Activated CD8-positive, alpha-beta memory T cell treated with anti-CD3 and anti-CD28 coated beads, Interleukin-2, amount 50 U/mL, for 24 hours (primary cell): ENCODE results near the gene NUCKS1.

ENCODE experiments used
- DNase-seq: peaks from one replicate; pipeline ENCODE4 v3.0.0-alpha.2; 2020; ENCODE audit errors: extremely low read depth

NUCKS1 gene

GRCh38 chr1:205770618-205771017 is 20.6 kb upstream of the NUCKS1 start:
- no peak for DNase-seq

- DNase-seq, result no peak
Measured at GRCh38 chr1:205769641-205770365, 19.8 kb upstream of the NUCKS1 start.

- no peak for DNase-seq
Measured at GRCh38 chr1:205767248-205767647, 17.3 kb upstream of the NUCKS1 start.

GRCh38 chr1:205766570-205766969 is 16.6 kb upstream of the NUCKS1 start:
- no peak for DNase-seq

- DNase-seq, result no peak
Measured at GRCh38 chr1:205766038-205766437, 16.1 kb upstream of the NUCKS1 start.

GRCh38 chr1:205764578-205764977 is 14.6 kb upstream of the NUCKS1 start:
- no peak for DNase-seq

- no peak for DNase-seq
Measured at GRCh38 chr1:205763980-205764379, 14.0 kb upstream of the NUCKS1 start.

GRCh38 chr1:205760606-205761005 is 10.6 kb upstream of the NUCKS1 start:
- DNase-seq, result no peak

- DNase-seq, result no peak
Measured at GRCh38 chr1:205756552-205756951, 6.6 kb upstream of the NUCKS1 start.

- DNase-seq, result no peak
Measured at GRCh38 chr1:205754857-205755256, 4.9 kb upstream of the NUCKS1 start.

- no peak for DNase-seq
Measured at GRCh38 chr1:205751036-205751651, 1.2 kb upstream of the NUCKS1 start.

- peak; percentile 84 for DNase-seq
Measured at GRCh38 chr1:205749234-205750137, 496 bp downstream of the NUCKS1 start.

- DNase-seq, result no peak
Measured at GRCh38 chr1:205748403-205749233, 1.4 kb downstream of the NUCKS1 start.

GRCh38 chr1:205746757-205747412 is 3.1 kb downstream of the NUCKS1 start:
- no peak for DNase-seq

- no peak for DNase-seq
Measured at GRCh38 chr1:205744403-205744802, 5.6 kb downstream of the NUCKS1 start.

GRCh38 chr1:205743977-205744376 is 6.0 kb downstream of the NUCKS1 start:
- no peak for DNase-seq

GRCh38 chr1:205741681-205742080 is 8.3 kb downstream of the NUCKS1 start:
- DNase-seq, result no peak

- DNase-seq, result no peak
Measured at GRCh38 chr1:205739348-205740160, 10.4 kb downstream of the NUCKS1 start.

GRCh38 chr1:205735218-205735617 is 14.8 kb downstream of the NUCKS1 start:
- no peak for DNase-seq
